Type B pancreatic cell (in vitro differentiated cells): ENCODE measurements around the gene PYROXD2. TPM values are rescaled to one million over a fixed set of nuclear protein-coding genes. Genes with fewer than 3 reads are reported as not detected.

Experiments used
- DNase-seq: peaks from one replicate; pipeline ENCODE4 v3.0.0; 2021; ENCODE audit warnings: mixed read lengths; ENCODE audit not compliant: unreplicated experiment; ENCODE audit errors: extremely low spot score
- H3K27ac Mint-ChIP-seq: 2 replicates; pipeline ENCODE4 v1.8.0; 2021; ENCODE audit warnings: mild to moderate bottlenecking, mixed read lengths
- H3K27me3 Mint-ChIP-seq: 2 replicates; pipeline ENCODE4 v1.8.0; 2021; ENCODE audit warnings: mixed read lengths
- H3K36me3 Mint-ChIP-seq: 2 replicates; pipeline ENCODE4 v1.8.0; 2021; ENCODE audit warnings: mixed read lengths
- H3K4me1 Mint-ChIP-seq: one replicate; pipeline ENCODE4 v1.8.0; 2021; ENCODE audit warnings: mixed read lengths; ENCODE audit not compliant: unreplicated experiment
- H3K4me3 Mint-ChIP-seq: 2 replicates; pipeline ENCODE4 v1.8.0; 2021; ENCODE audit warnings: mild to moderate bottlenecking, mixed read lengths
- H3K9me3 Mint-ChIP-seq: 2 replicates; pipeline ENCODE4 v1.8.0; 2021; ENCODE audit warnings: mixed read lengths
- CTCF ChIP-seq: fragments of 200-600 bp; sonication (generic); conservative IDR thresholded peaks from 2 replicates; pipeline ENCODE4 v1.5.0; 2021; ENCODE audit warnings: antibody characterized with exemption, mild to moderate bottlenecking
- total RNA-seq: library from RNA; stranded (reverse); gene quantifications from 2 replicates; pipeline ENCODE4 v1.2.1, GENCODE V29; 2021; ENCODE audit warnings: low replicate concordance

PYROXD2 gene
- total RNA-seq, 1 donor from 2014 or later = 14.9 TPM

DNA sequence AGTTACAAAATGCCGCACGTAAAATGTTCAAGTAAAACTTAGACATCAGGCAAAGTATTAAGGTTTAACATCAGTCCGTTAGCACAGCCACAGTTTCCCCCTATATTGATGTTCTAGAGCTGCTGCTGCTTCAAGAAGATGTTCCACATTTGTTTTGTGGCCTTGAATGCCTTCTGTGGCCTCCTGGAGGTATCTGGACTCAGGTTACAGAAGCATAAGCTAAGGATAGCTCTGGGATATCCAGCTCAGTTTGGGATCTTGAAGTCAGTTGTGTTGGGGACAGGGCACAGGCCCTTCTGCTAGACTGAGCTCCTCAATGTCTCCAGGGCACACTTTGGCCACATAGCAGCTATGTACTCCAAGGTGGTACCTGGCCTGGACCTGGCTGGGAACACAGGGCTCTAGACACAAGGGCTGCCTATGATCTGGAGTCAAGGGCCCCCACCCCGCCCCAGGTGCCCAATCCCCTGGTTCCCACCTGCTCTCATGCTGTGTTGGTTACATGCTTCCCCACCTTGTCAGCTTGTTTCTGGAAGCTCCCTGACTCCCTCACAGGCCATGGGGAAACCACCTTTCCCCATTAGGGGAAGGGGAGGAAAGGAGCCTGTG lies 4.7 kb downstream of the PYROXD2 start:
- H3K9me3 Mint-ChIP-seq = no peaks in the 10 kb centered on the region
- H3K4me1 Mint-ChIP-seq = peaks cover 6% of the 10 kb centered on the region

GRCh38 chr10:98408799-98409198 lies 6.2 kb downstream of the PYROXD2 start:
- H3K27ac Mint-ChIP-seq = peak overlapping the region; percentile 34

More for the DNA sequence above, 4.7 kb downstream of the PYROXD2 start:
- no peak overlapping the region for H3K27ac Mint-ChIP-seq
- no peak for TF ChIP-seq CTCF
- DNase-seq = no peak
- no peaks in the 10 kb centered on the region for H3K36me3 Mint-ChIP-seq
- H3K27me3 Mint-ChIP-seq = no peaks in the 10 kb centered on the region
- H3K4me3 Mint-ChIP-seq = no peak overlapping the region

GRCh38 chr10:98407744-98408241 lies 7.2 kb downstream of the PYROXD2 start:
- H3K9me3 Mint-ChIP-seq = peaks cover 5% of the 10 kb centered on the region
- H3K36me3 Mint-ChIP-seq = peaks cover 6% of the 10 kb centered on the region
- H3K4me1 Mint-ChIP-seq = peaks cover 24% of the 10 kb centered on the region
- H3K4me3 Mint-ChIP-seq = no peak overlapping the region
- TF ChIP-seq CTCF = no peak
- no peak overlapping the region for H3K27ac Mint-ChIP-seq
- DNase-seq = no peak
- H3K27me3 Mint-ChIP-seq = no peaks in the 10 kb centered on the region

More at GRCh38 chr10:98408799-98409198, 6.2 kb downstream of the PYROXD2 start:
- DNase-seq = no peak
- Mint-ChIP-seq H3K4me3 (no peak overlapping the region), H3K27me3 (no peaks in the 10 kb centered on the region), H3K9me3 (peaks cover under 1% of the 10 kb centered on the region), H3K4me1 (peaks cover 18% of the 10 kb centered on the region), H3K36me3 (peaks cover under 1% of the 10 kb centered on the region)
- TF ChIP-seq CTCF = no peak

GRCh38 chr10:98407017-98407743 lies 7.8 kb downstream of the PYROXD2 start:
- TF ChIP-seq CTCF = no peak
- Mint-ChIP-seq H3K27me3 (no peaks in the 10 kb centered on the region), H3K9me3 (peaks cover 5% of the 10 kb centered on the region), H3K27ac (no peak overlapping the region), H3K36me3 (peaks cover 6% of the 10 kb centered on the region), H3K4me1 (peaks cover 30% of the 10 kb centered on the region), H3K4me3 (no peak overlapping the region)
- no peak for DNase-seq

DNA sequence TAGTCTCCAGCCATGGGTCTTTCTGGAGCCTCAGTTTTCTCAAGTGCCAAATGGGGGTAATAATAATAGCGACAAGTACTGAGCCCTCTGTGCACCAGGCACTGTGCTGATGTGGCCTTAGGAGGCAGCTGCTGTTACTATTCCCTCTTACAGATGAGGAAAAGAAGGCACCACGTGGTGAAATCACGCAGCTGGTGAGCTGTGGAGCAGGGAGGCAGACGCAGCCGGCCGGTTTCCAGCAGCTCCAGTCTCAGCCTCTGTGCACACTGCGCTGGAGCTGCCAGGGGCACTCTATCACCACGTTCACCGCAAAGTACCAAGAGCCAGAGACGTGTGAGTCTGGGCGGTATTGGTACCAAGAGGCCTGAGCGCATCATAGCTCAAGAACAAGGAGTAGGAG lies 9.6 kb downstream of the PYROXD2 start:
- Mint-ChIP-seq H3K9me3 (peaks cover 5% of the 10 kb centered on the region), H3K4me3 (no peak overlapping the region), H3K4me1 (peaks cover 31% of the 10 kb centered on the region), H3K36me3 (peaks cover 6% of the 10 kb centered on the region), H3K27ac (peak overlapping the region; percentile 80), H3K27me3 (no peaks in the 10 kb centered on the region)
- no peak for DNase-seq
- TF ChIP-seq CTCF = no peak
